WI38 (cell line): ENCODE results near the gene F8.
"Not testable (repeated sequence)": the region's sequence is repeated elsewhere in the genome, so short reads cannot be mapped to it uniquely, and the experiment has no call there.

Experiments used
- H3K4me3 ChIP-seq: 2 replicates; pipeline ENCODE4 v1.5.1; 2011; ENCODE audit warnings: low read depth, mild to moderate bottlenecking, control low read depth, low read length
- TF ChIP-seq, protein P1 (sequence below): IDR thresholded peaks from 2 replicates; pipeline ENCODE4 v1.5.1; 2012; ENCODE audit warnings: low read depth, mild to moderate bottlenecking, control low read depth, low read length

Gene F8

DNA sequence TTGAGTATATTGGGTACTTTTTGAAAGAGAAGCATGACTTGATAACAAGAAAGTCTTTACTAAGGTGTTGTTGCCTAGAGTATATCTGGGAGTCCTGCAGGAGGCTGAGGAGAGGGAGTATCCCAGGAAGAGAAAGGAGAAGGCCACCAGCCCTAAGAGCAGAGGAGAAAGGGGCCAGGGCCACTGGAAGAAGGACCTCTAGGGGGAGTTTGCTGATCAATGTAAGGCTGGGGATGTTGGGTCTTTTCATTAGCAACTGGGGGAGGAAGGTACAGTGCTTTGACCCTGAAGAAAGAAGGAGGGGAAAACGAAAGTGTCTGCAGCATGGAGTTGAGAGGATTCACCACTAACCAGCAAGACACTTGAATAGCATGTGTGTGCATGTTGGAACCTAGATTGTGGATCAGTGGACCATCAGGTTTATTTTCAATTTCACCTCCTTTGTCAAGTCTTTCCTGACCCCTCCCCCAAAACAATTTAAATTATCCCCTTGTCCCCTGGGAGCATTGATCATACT is 192.5 kb downstream of the F8 start:
- H3K4me3 ChIP-seq: no peak overlapping the region
- TF ChIP-seq, protein P1, sequence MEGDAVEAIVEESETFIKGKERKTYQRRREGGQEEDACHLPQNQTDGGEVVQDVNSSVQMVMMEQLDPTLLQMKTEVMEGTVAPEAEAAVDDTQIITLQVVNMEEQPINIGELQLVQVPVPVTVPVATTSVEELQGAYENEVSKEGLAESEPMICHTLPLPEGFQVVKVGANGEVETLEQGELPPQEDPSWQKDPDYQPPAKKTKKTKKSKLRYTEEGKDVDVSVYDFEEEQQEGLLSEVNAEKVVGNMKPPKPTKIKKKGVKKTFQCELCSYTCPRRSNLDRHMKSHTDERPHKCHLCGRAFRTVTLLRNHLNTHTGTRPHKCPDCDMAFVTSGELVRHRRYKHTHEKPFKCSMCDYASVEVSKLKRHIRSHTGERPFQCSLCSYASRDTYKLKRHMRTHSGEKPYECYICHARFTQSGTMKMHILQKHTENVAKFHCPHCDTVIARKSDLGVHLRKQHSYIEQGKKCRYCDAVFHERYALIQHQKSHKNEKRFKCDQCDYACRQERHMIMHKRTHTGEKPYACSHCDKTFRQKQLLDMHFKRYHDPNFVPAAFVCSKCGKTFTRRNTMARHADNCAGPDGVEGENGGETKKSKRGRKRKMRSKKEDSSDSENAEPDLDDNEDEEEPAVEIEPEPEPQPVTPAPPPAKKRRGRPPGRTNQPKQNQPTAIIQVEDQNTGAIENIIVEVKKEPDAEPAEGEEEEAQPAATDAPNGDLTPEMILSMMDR: no peak

DNA sequence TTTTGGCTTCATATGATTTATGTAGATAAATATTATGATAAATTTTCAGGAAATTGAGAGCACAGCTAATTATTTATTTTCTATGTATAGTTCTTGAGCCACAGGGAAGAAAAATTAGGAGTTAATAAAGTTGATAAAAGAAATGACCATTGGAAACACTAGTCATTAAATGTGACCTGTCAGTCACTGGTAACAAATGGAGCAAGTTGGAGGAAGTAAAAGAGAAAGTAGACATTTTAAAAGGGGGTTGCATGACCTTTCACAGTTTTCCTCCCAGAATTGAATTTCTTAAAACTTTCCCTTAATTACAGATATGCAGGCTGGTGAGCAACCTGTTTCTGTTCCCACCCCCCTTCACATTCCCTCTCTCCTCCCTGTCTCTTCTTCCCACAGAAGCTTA is 193.4 kb downstream of the F8 start:
- TF ChIP-seq, protein P1: no peak

DNA sequence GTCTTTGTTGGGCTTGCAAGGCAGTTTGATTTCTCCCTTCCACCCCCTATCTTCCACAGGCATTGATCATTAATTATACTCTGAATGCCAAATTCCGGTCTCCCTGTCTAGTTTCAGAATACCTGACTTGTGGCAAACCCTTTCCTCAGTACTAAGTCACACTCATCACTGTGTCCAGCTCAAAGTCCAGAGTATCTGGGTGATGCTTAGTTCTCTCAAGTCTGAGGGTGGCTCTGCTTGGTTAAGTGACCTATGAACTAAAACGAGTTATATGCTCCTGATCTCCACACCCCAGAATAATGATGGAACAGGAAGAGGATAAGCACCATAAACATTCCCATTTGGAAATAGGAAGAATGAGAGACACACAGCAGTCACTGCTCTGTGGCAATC is 194.5 kb downstream of the F8 start:
- H3K4me3 ChIP-seq: no peak overlapping the region
- TF ChIP-seq, protein P1: no peak

More for the DNA sequence above, 193.4 kb downstream of the F8 start:
- no peak overlapping the region for H3K4me3 ChIP-seq

DNA sequence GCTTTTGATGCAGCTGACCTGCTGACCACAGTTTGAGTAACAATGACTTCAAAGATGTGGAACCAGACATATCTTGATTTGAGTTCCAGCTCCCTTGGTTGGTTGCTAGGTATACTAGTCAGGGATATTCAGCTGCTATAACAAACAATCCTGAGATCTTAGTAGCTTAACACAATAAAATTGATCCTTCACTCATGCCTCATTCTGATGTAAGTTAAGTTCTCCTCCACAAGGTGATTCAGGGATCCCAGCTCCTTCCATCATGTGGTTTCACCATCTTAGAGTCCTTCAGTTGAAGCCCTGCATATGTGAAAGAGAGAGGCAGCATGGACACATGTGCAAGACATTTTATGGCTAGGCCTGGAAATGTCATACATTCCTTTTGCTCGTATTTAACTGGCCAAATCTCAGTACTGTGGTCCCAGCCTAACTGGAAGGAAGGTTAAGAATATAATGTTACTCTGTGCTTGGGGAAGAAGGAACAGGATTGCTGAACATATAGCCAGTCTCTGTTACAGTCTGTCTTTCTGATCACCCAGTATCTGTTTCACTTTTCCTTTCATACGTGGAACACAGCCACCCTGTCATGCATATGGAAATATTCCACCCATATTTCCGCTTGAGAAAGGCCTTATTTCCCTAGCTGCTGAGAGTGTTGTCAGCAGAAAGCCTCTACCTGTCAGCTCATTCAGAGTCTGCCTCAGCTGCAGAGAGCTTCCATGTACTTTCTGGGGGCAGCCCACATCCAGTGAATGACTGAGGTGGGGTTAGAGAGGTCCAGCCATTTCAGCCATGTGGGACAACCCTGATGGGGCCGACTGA is 195.1 kb downstream of the F8 start:
- TF ChIP-seq, protein P1: no peak
- no peak overlapping the region for H3K4me3 ChIP-seq

DNA sequence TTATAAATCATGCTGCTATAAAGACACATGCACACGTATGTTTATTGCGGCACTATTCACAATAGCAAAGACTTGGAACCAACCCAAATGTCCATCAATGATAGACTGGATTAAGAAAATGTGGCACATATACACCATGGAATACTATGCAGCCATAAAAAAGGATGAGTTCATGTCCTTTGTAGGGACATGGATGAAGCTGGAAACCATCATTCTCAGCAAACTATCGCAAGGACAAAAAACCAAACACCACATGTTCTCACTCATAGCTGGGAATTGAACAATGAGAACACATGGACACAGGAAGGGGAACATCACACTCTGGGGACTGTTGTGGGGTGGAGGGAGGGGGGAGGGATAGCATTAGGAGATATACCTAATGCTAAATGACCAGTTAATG is 196.9 kb downstream of the F8 start:
- H3K4me3 ChIP-seq: not testable (repeated sequence)

DNA sequence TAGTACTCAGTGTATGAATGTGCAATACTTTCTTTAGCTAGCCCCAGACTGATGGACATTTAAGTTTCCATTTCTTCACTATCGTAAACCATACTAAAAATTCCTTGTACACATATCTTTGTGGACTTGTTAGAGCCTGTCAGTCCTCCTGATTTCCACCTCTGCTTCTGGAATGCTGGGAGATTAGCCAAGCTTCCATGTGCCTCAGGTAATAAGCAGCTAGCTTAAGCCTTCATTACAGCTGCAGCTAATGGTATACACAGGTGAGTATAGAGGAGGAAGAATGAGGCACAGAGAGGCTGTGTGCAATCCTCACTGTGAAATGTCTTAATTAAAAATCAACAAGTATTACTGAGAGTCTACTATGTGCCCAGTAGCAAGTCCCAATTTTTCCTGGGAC is 197.9 kb downstream of the F8 start:
- TF ChIP-seq, protein P1: no peak
- no peak overlapping the region for H3K4me3 ChIP-seq

DNA sequence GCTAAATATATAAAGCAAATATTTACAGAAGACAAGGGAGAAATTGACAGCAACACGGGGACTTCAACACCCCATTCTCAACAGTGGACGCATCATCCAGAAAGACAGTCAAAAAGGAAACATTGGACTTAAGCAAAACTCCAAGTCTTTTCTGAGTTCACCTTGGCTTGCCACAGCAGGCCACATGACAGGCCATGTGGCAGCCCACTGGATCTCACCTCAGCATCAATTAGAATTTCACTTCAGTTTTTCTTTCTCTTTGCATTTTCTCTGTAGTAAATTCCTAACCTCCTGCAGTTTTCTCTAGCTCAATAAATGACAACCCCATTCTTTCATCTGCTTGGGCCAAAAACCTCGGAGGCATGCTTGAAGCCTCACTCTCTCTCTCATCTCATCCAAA is 200.5 kb downstream of the F8 start:
- TF ChIP-seq, protein P1: no peak
- H3K4me3 ChIP-seq: no peak overlapping the region
